Measurements from ENCODE around the gene FBXW2.

The FBXW2 gene

DNA sequence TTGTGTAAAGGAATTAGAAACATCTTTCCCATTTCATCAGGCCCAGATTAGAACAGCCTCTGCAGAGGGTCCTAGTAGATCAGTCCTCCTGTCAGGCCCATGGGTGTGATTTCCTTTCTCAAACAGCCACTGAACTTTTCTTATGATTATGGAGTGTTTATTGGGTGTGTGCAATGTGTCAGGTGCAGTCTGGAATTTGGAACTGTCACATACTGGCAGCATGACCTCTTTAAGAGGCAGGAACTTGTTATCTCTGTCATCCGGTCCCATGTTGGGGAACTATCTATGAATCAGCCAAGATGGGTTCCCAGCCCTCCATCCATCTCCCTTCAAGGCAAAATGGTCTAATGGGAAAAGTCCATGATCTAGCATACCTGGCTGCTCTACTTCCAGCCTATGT lies 67.3 kb downstream of the FBXW2 start:
- TF ChIP-seq CTCF (IDR thresholded peaks at IDR 0.05; ENCODE audit: low read depth, low read length): no peak
- DNase-seq (ENCODE audit: extremely low read depth, low read depth): no peak

- no peak for TF ChIP-seq CTCF (IDR thresholded peaks at IDR 0.05; ENCODE audit: low read depth, low read length)
- DNase-seq (ENCODE audit: extremely low read depth, low read depth): no peak
Measured at GRCh38 chr9:120724757-120725400, 68.3 kb downstream of the FBXW2 start.

DNA sequence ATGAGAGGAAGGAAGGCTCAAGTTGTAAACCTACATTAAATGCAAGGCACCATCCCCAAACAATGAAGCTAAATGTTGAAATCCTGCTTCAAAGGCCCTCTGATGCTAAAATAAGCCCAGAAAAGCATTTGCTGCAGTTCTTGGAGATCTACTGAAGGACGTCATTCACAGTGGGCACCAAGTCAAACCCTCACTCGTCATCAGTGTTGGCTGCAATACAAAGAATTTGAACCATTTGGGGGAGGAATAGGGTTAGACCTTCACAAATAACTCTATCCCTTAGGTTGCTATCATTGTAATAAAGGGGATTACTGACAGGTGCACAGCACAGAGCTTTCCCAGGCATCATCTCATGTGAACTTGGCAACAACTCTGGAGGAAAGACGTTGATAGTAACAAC lies 69.7 kb downstream of the FBXW2 start:
- TF ChIP-seq CTCF (IDR thresholded peaks at IDR 0.05; ENCODE audit: low read depth, low read length): no peak
- DNase-seq (ENCODE audit: extremely low read depth, low read depth): peak; percentile 37

- DNase-seq (ENCODE audit: extremely low read depth, low read depth): no peak
- no peak for TF ChIP-seq CTCF (IDR thresholded peaks at IDR 0.05; ENCODE audit: low read depth, low read length)
Measured at GRCh38 chr9:120720404-120720803, 72.8 kb downstream of the FBXW2 start.

DNA sequence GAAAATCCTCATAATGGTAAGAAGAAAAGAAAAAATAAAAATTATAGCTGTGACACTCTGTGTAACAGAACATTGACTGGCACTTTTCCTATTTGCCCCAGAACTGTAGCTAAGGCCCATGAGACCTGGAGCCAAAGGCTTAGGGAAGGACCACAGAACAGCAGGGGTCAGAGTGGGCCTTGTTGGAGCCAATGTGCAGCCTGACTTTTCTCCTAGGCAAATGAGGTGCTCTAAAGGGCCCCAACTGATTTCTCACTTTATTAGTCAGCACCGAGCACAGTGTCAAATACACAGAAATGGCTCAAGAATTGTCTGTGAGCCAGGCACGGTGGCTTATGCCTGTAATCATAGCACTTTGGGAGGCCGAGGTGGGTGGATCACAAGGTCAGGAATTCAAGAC lies 74.9 kb downstream of the FBXW2 start:
- no peak for TF ChIP-seq CTCF (IDR thresholded peaks at IDR 0.05; ENCODE audit: low read depth, low read length)
- no peak for DNase-seq (ENCODE audit: extremely low read depth, low read depth)

DNA sequence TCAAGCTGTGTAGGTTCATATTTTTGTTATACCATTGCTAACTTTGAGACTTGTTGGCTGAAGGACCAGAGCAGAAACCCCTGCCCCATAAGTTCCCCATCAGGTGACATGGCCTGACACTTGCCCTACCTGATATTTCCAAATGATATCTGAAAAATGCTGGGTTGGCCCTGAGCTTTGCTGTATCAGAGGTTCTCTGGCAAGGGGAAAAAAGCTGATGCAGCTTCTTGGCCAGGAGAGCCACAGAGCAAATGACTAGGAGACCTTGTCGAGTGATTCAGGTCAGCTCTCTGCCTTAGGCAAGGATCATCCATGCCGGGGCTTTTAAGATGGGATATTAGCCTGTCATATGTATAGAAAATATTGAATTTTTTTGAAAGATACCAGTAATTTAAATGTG lies 76.0 kb downstream of the FBXW2 start:
- no peak for TF ChIP-seq CTCF (IDR thresholded peaks at IDR 0.05; ENCODE audit: low read depth, low read length)

DNA sequence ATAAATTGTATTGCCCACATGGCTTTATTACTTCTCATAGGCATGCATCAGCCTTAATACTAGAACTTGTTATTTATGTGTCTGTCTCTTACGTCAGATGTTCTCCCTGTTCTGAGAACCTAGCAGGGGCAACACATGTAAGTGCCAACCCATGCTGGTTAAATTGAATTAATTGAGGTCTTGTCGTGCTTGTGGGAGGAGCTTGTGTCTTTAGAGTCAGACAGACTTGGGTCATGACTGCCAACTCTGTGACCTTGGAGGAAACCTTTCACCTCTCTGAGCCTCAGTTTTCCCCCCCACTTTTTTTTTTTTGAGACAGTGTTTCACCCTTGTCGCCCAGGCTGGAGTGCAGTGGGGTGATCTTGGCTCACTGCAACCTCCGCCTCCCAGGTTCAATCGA lies 76.7 kb downstream of the FBXW2 start:
- DNase-seq (ENCODE audit: extremely low read depth, low read depth): no peak
- TF ChIP-seq CTCF (IDR thresholded peaks at IDR 0.05; ENCODE audit: low read depth, low read length): no peak

More for the DNA sequence above, 76.0 kb downstream of the FBXW2 start:
- no peak for DNase-seq (ENCODE audit: extremely low read depth, low read depth)

Measured in AG09319 (cell line).